ENCODE measurements around the gene DNER. TPM values are rescaled to one million over a fixed set of nuclear protein-coding genes. Genes with fewer than 3 reads are reported as not detected.

Gene DNER
- total and polyA plus RNA-seq, 2 of the 4 experiments (the other 2 are of a cell fraction) = under 0.01 to 0.14 TPM

DNA sequence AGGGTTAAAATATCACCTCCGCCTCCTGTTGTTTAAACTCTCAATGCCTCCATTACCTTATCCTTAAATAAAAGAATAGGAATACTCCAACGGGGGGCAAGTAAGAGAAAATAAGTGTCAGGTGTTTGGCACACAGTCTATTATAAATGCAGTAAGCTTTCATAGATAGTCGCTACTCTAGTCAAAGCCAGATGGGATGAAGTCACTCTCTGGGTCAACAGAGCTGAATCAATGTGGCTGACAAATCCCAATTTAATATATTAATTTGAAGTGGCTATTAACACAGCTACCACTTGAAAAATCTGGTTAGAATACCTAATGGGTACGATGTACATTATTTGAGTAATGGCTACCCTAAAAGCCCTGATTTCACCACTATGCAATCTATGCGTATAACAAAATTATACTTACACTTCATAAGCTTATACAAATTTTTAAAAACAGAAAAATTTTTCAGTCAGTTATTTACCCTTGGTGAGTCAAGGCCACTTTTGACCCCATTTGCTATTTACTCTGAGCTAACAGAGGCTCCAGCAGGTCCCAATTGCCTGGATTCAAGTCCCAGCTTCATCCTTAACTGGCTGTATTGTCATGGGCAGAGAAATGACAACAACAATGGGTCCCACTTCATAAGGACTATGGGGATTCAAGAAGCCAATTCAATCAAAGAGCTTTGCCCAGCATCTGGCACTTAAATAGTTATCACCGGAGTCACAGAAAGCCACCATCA lies 275.8 kb downstream of the DNER start:
- in situ Hi-C loops (cut with MboI; ENCODE audit: low sequenced_read_pairs) = loop anchor here (5.0 kb wide), 1 partner anchor 149 kb away; no protein-coding TSS in a partner anchor

More for the DNA sequence above, 275.8 kb downstream of the DNER start:
- Histone ChIP-seq H3K9me1 (ENCODE audit: insufficient read depth, low read length) (no peaks in the 10 kb centered on the region), H3K27ac (ENCODE audit: insufficient read depth, low read length) (no peak overlapping the region), H2BK15ac (ENCODE audit: low read depth, low read length) (no peak overlapping the region), H3K18ac (ENCODE audit: low read depth, low read length) (no peak overlapping the region), H3K36me3 (ENCODE audit: control insufficient read depth, insufficient read depth, low read length) (no peaks in the 10 kb centered on the region), H3K27me3 (ENCODE audit: control insufficient read depth, insufficient read depth, low read length) (no peaks in the 10 kb centered on the region), H3K4ac (ENCODE audit: low read depth, low read length) (no peak overlapping the region), H2AK5ac (ENCODE audit: low read depth, low read length) (no peak overlapping the region), H4K5ac (ENCODE audit: low read depth, low read length) (no peak overlapping the region), H4K8ac (ENCODE audit: low read depth in 2 of 2, low read length in 2 of 2) (no peak overlapping the region), H2BK20ac (ENCODE audit: low read depth, low read length) (no peak overlapping the region), H4K91ac (ENCODE audit: insufficient read depth, low read depth, low read length) (no peak overlapping the region), H2BK5ac (ENCODE audit: low read depth, low read length, poor library complexity, severe bottlenecking) (no peak overlapping the region), H4K20me1 (ENCODE audit: insufficient read depth, low read length) (no peaks in the 10 kb centered on the region), H3K23ac (ENCODE audit: low read depth, low read length) (no peak overlapping the region), H3K79me1 (ENCODE audit: low read depth in 1 of 2, low read length in 2 of 2) (no peaks in the 10 kb centered on the region), H3K4me2 (ENCODE audit: low read depth, low read length) (no peak overlapping the region), H3K9ac (ENCODE audit: low read depth, low read length) (no peak overlapping the region), H3K4me3 (ENCODE audit: insufficient read depth, low read depth, low read length) (no peak overlapping the region), H2BK120ac (ENCODE audit: low read depth, low read length) (no peak overlapping the region), H2AK9ac (replicated peaks; ENCODE audit: low read depth, low read length, poor library complexity) (no peak overlapping the region), H2AFZ (replicated peaks; ENCODE audit: low read length, poor library complexity) (no peak overlapping the region), H3K56ac (ENCODE audit: extremely low read depth, insufficient read depth, low read length) (no peak overlapping the region), H3K14ac (replicated peaks; ENCODE audit: low read depth, low read length) (no peak overlapping the region), H3K4me1 (ENCODE audit: control insufficient read depth, insufficient read depth, low read length) (no peaks in the 10 kb centered on the region), H3K9me3 (ENCODE audit: control insufficient read depth, insufficient read depth, low read length) (no peaks in the 10 kb centered on the region; the same call in 1 of the 2 replicates)
- BruUV-seq (replicated peaks) = no TSS peak
- no peak for TF ChIP-seq RCOR1 (IDR thresholded peaks at IDR 0.05; ENCODE audit: insufficient replicate concordance, low read length)
- no peak for TF ChIP-seq POLR2A (IDR thresholded peaks at IDR 0.05; ENCODE audit: low read depth, low read length)
- TF ChIP-seq, protein P1, sequence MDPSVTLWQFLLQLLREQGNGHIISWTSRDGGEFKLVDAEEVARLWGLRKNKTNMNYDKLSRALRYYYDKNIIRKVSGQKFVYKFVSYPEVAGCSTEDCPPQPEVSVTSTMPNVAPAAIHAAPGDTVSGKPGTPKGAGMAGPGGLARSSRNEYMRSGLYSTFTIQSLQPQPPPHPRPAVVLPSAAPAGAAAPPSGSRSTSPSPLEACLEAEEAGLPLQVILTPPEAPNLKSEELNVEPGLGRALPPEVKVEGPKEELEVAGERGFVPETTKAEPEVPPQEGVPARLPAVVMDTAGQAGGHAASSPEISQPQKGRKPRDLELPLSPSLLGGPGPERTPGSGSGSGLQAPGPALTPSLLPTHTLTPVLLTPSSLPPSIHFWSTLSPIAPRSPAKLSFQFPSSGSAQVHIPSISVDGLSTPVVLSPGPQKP (IDR thresholded peaks at IDR 0.05; ENCODE audit: borderline replicate concordance, low read depth, low read length) = no peak
- TF ChIP-seq CHD1 (IDR thresholded peaks at IDR 0.05; ENCODE audit: low read depth, low read length) = no peak
- no peak for TF ChIP-seq FOS (IDR thresholded peaks at IDR 0.05; ENCODE audit: low read depth, low read length)
- TF ChIP-seq CEBPB (IDR thresholded peaks at IDR 0.05; ENCODE audit: low read depth, low read length) = no peak
- TF ChIP-seq MXI1 (IDR thresholded peaks at IDR 0.05; ENCODE audit: borderline replicate concordance, low read depth, low read length) = no peak
- TF ChIP-seq BHLHE40 (IDR thresholded peaks at IDR 0.05; ENCODE audit: low read depth, low read length) = no peak
- TF ChIP-seq NFE2L2 (IDR thresholded peaks at IDR 0.05; ENCODE audit: low read depth, low read length) = no peak
- ATAC-seq (ENCODE audit: low read depth) (no peak), DNase-seq (no peak)
- WGBS, 2 experiments (ENCODE audit: extremely low coverage in 2 of 2, insufficient read length in 1 of 2) = 100% methylated on average over 1 of the region's 6 CpGs; no CpG with 5 or more reads in 1 of the 2 experiments
- intact Hi-C loops (cut with micrococcal nuclease) = no loop called here
- ChIA-PET POLR2A (ENCODE audit: unreplicated experiment) (no interaction called here), CTCF (no interaction called here)
- dilution Hi-C loops (cut with HindIII; ENCODE audit: low sequenced_read_pairs, unreplicated experiment) = no loop called here

Data from IMR-90 (cell line).